ENCODE data around the gene NES.

GRCh38 chr1:156639601-156640101, 37.6 kb downstream of the NES start:
- TF ChIP-seq POLR2A (IDR thresholded peaks at IDR 0.05; ENCODE audit: borderline replicate concordance, extremely low read depth, insufficient read depth, insufficient read length) (no peak), RAD21 (IDR thresholded peaks at IDR 0.05; ENCODE audit: low read depth) (no peak), SIN3A (IDR thresholded peaks at IDR 0.05; ENCODE audit: low read depth) (no peak; the same call in 1 of the 2 replicates), SRF (IDR thresholded peaks at IDR 0.05; ENCODE audit: low read depth) (no peak), EZH2 (IDR thresholded peaks at IDR 0.05) (no peak), YY1 (IDR thresholded peaks at IDR 0.05; ENCODE audit: extremely low read depth, insufficient replicate concordance, low read depth, low read length) (no peak), ZFX (IDR thresholded peaks at IDR 0.05) (no peak), ELF1 (IDR thresholded peaks at IDR 0.05; ENCODE audit: borderline replicate concordance, low read depth) (no peak; the same call in 1 of the 2 replicates), POLR2AphosphoS5 (IDR thresholded peaks at IDR 0.05; ENCODE audit: low read depth, low read length) (peak; percentile 65), MAX (IDR thresholded peaks at IDR 0.05) (0 out of 2 replicates have a peak, but pooled peaks have one; percentile 40), TCF7L2 (IDR thresholded peaks at IDR 0.05; ENCODE audit: borderline replicate concordance, extremely low read depth, insufficient read depth, insufficient read length) (no peak)
- TF ChIP-seq, protein P1, sequence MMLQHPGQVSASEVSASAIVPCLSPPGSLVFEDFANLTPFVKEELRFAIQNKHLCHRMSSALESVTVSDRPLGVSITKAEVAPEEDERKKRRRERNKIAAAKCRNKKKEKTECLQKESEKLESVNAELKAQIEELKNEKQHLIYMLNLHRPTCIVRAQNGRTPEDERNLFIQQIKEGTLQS (IDR thresholded peaks at IDR 0.05) = no peak; the same call in 1 of the 2 replicates
- TF ChIP-seq, protein P2, sequence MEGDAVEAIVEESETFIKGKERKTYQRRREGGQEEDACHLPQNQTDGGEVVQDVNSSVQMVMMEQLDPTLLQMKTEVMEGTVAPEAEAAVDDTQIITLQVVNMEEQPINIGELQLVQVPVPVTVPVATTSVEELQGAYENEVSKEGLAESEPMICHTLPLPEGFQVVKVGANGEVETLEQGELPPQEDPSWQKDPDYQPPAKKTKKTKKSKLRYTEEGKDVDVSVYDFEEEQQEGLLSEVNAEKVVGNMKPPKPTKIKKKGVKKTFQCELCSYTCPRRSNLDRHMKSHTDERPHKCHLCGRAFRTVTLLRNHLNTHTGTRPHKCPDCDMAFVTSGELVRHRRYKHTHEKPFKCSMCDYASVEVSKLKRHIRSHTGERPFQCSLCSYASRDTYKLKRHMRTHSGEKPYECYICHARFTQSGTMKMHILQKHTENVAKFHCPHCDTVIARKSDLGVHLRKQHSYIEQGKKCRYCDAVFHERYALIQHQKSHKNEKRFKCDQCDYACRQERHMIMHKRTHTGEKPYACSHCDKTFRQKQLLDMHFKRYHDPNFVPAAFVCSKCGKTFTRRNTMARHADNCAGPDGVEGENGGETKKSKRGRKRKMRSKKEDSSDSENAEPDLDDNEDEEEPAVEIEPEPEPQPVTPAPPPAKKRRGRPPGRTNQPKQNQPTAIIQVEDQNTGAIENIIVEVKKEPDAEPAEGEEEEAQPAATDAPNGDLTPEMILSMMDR (IDR thresholded peaks at IDR 0.05 in 2 of 3, conservative IDR thresholded peaks at IDR 0.05 in 1 of 3; ENCODE audit: borderline replicate concordance in 1 of 3, insufficient read depth in 1 of 3, low read depth in 2 of 3, low read length in 2 of 3) = no peak
- TF ChIP-seq, protein P3, sequence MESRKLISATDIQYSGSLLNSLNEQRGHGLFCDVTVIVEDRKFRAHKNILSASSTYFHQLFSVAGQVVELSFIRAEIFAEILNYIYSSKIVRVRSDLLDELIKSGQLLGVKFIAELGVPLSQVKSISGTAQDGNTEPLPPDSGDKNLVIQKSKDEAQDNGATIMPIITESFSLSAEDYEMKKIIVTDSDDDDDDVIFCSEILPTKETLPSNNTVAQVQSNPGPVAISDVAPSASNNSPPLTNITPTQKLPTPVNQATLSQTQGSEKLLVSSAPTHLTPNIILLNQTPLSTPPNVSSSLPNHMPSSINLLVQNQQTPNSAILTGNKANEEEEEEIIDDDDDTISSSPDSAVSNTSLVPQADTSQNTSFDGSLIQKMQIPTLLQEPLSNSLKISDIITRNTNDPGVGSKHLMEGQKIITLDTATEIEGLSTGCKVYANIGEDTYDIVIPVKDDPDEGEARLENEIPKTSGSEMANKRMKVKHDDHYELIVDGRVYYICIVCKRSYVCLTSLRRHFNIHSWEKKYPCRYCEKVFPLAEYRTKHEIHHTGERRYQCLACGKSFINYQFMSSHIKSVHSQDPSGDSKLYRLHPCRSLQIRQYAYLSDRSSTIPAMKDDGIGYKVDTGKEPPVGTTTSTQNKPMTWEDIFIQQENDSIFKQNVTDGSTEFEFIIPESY (IDR thresholded peaks at IDR 0.05; ENCODE audit: extremely low read depth, insufficient replicate concordance, low read length) = no peak
